HCT116 (cell line): ENCODE measurements around the gene RNF125.

Experiments
- CEBPB ChIP-seq: IDR thresholded peaks from 2 replicates; pipeline ENCODE4 v1.6.1; 2012; ENCODE audit warnings: low read depth
- CTCF ChIP-seq, 3 experiments: fragments of 200-600 bp in 1 of 3; sonication (generic) in 1 of 3; IDR thresholded peaks in 2 of 3; conservative IDR thresholded peaks in 1 of 3; 2 replicates each; pipeline ENCODE4 v1.5.1; 2012 to 2017; ENCODE audit warnings: low read depth in 2 of 3, low read length in 2 of 3, antibody characterized with exemption in 1 of 3, borderline replicate concordance in 1 of 3, control low read depth in 1 of 3, mild to moderate bottlenecking in 1 of 3, mixed read lengths in 1 of 3, mixed run types in 1 of 3, moderate library complexity in 1 of 3; ENCODE audit not compliant: insufficient read depth in 1 of 3
- ELF1 ChIP-seq: IDR thresholded peaks from 2 replicates; pipeline ENCODE4 v1.6.1; 2012; ENCODE audit warnings: low read depth, borderline replicate concordance
- EZH2 ChIP-seq: fragments of 200-600 bp; sonication (generic); IDR thresholded peaks from 2 replicates; pipeline ENCODE4 v1.6.1; 2017; ENCODE audit warnings: antibody characterized with exemption, mixed run types
- FOSL1 ChIP-seq: IDR thresholded peaks from 2 replicates; pipeline ENCODE4 v1.6.1; 2012; ENCODE audit warnings: low read depth
- JUND ChIP-seq: IDR thresholded peaks from 2 replicates; pipeline ENCODE4 v1.6.1; 2012
- POLR2A ChIP-seq: IDR thresholded peaks from 2 replicates; pipeline ENCODE4 v1.7.0; 2011; ENCODE audit warnings: borderline replicate concordance; ENCODE audit not compliant: insufficient read depth, insufficient read length; ENCODE audit errors: extremely low read depth
- POLR2AphosphoS5 ChIP-seq: IDR thresholded peaks from 2 replicates; pipeline ENCODE4 v1.6.1; 2011; ENCODE audit warnings: mild to moderate bottlenecking, low read depth, low read length, moderate library complexity
- RAD21 ChIP-seq: IDR thresholded peaks from 2 replicates; pipeline ENCODE4 v1.6.1; 2012; ENCODE audit warnings: low read depth, mild to moderate bottlenecking
- REST ChIP-seq: IDR thresholded peaks from 2 replicates; pipeline ENCODE4 v1.6.1; 2012; ENCODE audit warnings: low read depth
- SIN3A ChIP-seq: IDR thresholded peaks from 2 replicates; pipeline ENCODE4 v1.6.1; 2012; ENCODE audit warnings: low read depth
- SRF ChIP-seq: IDR thresholded peaks from 2 replicates; pipeline ENCODE4 v1.6.1; 2012; ENCODE audit warnings: low read depth
- YY1 ChIP-seq: IDR thresholded peaks from 2 replicates; pipeline ENCODE4 v1.6.1; 2011; ENCODE audit warnings: low read length, low read depth, moderate library complexity, mild to moderate bottlenecking; ENCODE audit not compliant: insufficient replicate concordance; ENCODE audit errors: extremely low read depth
- ZBTB33 ChIP-seq: IDR thresholded peaks from 2 replicates; pipeline ENCODE4 v1.6.1; 2011; ENCODE audit warnings: mild to moderate bottlenecking, low read length, moderate library complexity; ENCODE audit not compliant: insufficient replicate concordance; ENCODE audit errors: extremely low read depth

- TF ChIP-seq RAD21, result no peak
- TF ChIP-seq CEBPB, result no peak
- TF ChIP-seq CTCF (IDR thresholded peaks at IDR 0.05 in 2 of 3, conservative IDR thresholded peaks at IDR 0.05 in 1 of 3; ENCODE audit: borderline replicate concordance in 1 of 3, insufficient read depth in 1 of 3, low read depth in 2 of 3, low read length in 2 of 3), result no peak
- TF ChIP-seq POLR2AphosphoS5, result no peak
- no peak for TF ChIP-seq FOSL1
- TF ChIP-seq REST, result no peak
- no peak for TF ChIP-seq SIN3A
- TF ChIP-seq YY1, result no peak
- TF ChIP-seq EZH2, result no peak
- TF ChIP-seq SRF, result no peak
- no peak for TF ChIP-seq ZBTB33
- no peak for TF ChIP-seq JUND
- TF ChIP-seq POLR2A, result no peak
- no peak for TF ChIP-seq ELF1
Observed at GRCh38 chr18:31980863-31981262, 37.8 kb upstream of the RNF125 start.
